ENCODE data around the gene MYH10. TPM values are rescaled to one million over a fixed set of nuclear protein-coding genes. Genes with fewer than 3 reads are reported as not detected.

MYH10 gene
- total RNA-seq, 1 experiment from 2014 or later = 74.0 TPM

- H3K27me3 ChIP-seq (replicated peaks; ENCODE audit: control insufficient read depth, insufficient read depth, low read length) = no peaks in the 10 kb centered on the region
- H3K4me3 Mint-ChIP-seq (ENCODE audit: unreplicated experiment) = no peak overlapping the region
- BruUV-seq (replicated peaks) = no TSS peak
- no peak overlapping the region for H3K27ac Mint-ChIP-seq (ENCODE audit: unreplicated experiment)
- ChIA-PET CTCF (no interaction called here), POLR2A (no interaction called here)
- TF ChIP-seq CTCF (IDR thresholded peaks at IDR 0.05; ENCODE audit: insufficient read depth in 1 of 2, low read depth in 1 of 2, low read length in 1 of 2, severe bottlenecking in 1 of 2, unreplicated experiment in 1 of 2) = no peak
- H3K9me3 Mint-ChIP-seq (ENCODE audit: unreplicated experiment) = no peaks in the 10 kb centered on the region
- no peaks in the 10 kb centered on the region for H3K36me3 ChIP-seq (ENCODE audit: control insufficient read depth, insufficient read depth, low read length)
- peaks cover 6% of the 10 kb centered on the region for H3K36me3 Mint-ChIP-seq (ENCODE audit: insufficient read depth, unreplicated experiment)
- DNase-seq = no peak
- H3K9me3 ChIP-seq = no peaks in the 10 kb centered on the region
- H3K4me1 ChIP-seq = no peaks in the 10 kb centered on the region
- intact Hi-C loops (cut with micrococcal nuclease; ENCODE audit: unreplicated experiment) = no loop called here
- H3K4me1 Mint-ChIP-seq (ENCODE audit: low read depth, unreplicated experiment) = no peaks in the 10 kb centered on the region
- no peaks in the 10 kb centered on the region for H3K27me3 Mint-ChIP-seq (ENCODE audit: insufficient read depth, unreplicated experiment)
- no peak overlapping the region for H3K4me3 ChIP-seq (ENCODE audit: low read depth, low read length)
Measured at GRCh38 chr17:8577868-8578267, 52.7 kb downstream of the MYH10 start.

DNA sequence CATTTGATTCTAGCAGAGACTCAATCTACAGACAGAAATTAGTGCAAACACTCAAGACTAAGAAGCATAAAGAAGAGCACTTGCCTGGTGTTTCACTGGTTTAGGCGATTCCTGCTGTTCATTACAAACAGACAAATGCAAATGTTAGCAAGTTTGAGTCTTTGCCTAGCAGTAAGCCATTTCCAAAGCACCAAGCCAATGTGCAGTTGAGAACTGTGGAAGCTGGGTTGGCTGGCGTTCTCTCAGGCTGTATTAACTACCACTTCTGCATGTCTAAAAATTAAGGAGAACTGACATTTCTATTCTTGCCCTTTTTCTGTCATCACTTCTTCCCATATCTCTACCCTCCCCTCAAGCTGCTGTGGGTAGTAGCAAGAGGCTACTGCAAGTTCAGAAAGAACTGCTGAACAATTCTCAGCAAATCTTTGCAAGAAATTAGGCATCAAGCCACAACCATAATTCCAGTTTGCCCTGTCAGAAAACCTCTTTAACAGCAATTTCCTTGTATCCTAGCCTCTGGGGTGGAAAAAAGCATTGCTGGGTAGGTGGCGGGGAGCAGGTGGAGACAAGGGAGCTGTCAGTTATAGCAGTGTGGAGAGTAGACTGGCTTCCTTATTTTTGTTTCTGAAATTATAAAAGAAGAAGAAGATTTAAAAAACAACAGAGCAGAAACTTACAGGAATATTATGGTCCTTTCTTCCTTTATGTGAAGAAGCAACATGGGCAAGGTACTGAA, 53.8 kb downstream of the MYH10 start:
- Mint-ChIP-seq H3K36me3 (ENCODE audit: insufficient read depth, unreplicated experiment) (peaks cover 6% of the 10 kb centered on the region), H3K9me3 (ENCODE audit: unreplicated experiment) (no peaks in the 10 kb centered on the region), H3K4me3 (ENCODE audit: unreplicated experiment) (no peak overlapping the region), H3K27me3 (ENCODE audit: insufficient read depth, unreplicated experiment) (no peaks in the 10 kb centered on the region), H3K4me1 (ENCODE audit: low read depth, unreplicated experiment) (no peaks in the 10 kb centered on the region), H3K27ac (ENCODE audit: unreplicated experiment) (no peak overlapping the region)
- Histone ChIP-seq H3K4me1 (no peaks in the 10 kb centered on the region), H3K36me3 (ENCODE audit: control insufficient read depth, insufficient read depth, low read length) (no peaks in the 10 kb centered on the region), H3K27me3 (replicated peaks; ENCODE audit: control insufficient read depth, insufficient read depth, low read length) (no peaks in the 10 kb centered on the region), H3K4me3 (ENCODE audit: low read depth, low read length) (no peak overlapping the region), H3K9me3 (no peaks in the 10 kb centered on the region)
- POLR2A ChIA-PET = no interaction called here
- CTCF ChIA-PET = no interaction called here
- intact Hi-C loops (cut with micrococcal nuclease; ENCODE audit: unreplicated experiment) = no loop called here
- no peak for DNase-seq
- BruUV-seq (replicated peaks) = no TSS peak
- TF ChIP-seq CTCF (IDR thresholded peaks at IDR 0.05; ENCODE audit: insufficient read depth in 1 of 2, low read depth in 1 of 2, low read length in 1 of 2, severe bottlenecking in 1 of 2, unreplicated experiment in 1 of 2) = no peak

DNA sequence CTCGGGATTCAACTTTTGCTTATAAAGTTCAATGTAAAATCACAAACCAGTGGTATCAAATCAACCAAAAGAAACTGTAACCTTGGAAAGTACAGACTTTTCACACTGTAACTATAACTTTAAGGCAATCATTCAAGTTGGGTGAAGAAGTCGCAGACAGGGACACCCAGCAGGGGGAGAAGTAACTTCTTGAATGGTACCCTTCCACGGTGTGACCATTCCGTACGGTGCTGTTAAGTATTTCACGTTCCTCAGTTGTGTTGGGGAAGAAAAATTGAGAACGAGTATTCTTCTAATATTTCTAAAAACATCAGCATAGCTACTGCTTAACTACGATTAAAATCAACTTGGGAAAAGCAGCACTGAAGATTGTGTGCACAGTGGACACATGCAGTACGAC, 55.8 kb downstream of the MYH10 start:
- no peak for DNase-seq

More for the DNA sequence above, 55.8 kb downstream of the MYH10 start:
- H3K4me3 ChIP-seq (ENCODE audit: low read depth, low read length) = no peak overlapping the region
- Mint-ChIP-seq H3K27me3 (ENCODE audit: insufficient read depth, unreplicated experiment) (no peaks in the 10 kb centered on the region), H3K4me1 (ENCODE audit: low read depth, unreplicated experiment) (no peaks in the 10 kb centered on the region), H3K27ac (ENCODE audit: unreplicated experiment) (no peak overlapping the region), H3K9me3 (ENCODE audit: unreplicated experiment) (no peaks in the 10 kb centered on the region), H3K4me3 (ENCODE audit: unreplicated experiment) (no peak overlapping the region), H3K36me3 (ENCODE audit: insufficient read depth, unreplicated experiment) (peaks cover 6% of the 10 kb centered on the region)
- peak in 1 of 2 experiments; percentile 21 for TF ChIP-seq CTCF (IDR thresholded peaks at IDR 0.05; ENCODE audit: insufficient read depth in 1 of 2, low read depth in 1 of 2, low read length in 1 of 2, severe bottlenecking in 1 of 2, unreplicated experiment in 1 of 2)
- H3K4me1 ChIP-seq = no peaks in the 10 kb centered on the region
- H3K27me3 ChIP-seq (replicated peaks; ENCODE audit: control insufficient read depth, insufficient read depth, low read length) = no peaks in the 10 kb centered on the region
- intact Hi-C loops (cut with micrococcal nuclease; ENCODE audit: unreplicated experiment) = loop anchor here (1.0 to 5.0 kb wide), 2 partner anchors 58 to 172 kb away; partner anchors contain the start of gene MYH10
- H3K36me3 ChIP-seq (ENCODE audit: control insufficient read depth, insufficient read depth, low read length) = no peaks in the 10 kb centered on the region
- ChIA-PET CTCF (no interaction called here), POLR2A (no interaction called here)
- no peaks in the 10 kb centered on the region for H3K9me3 ChIP-seq
- no TSS peak for BruUV-seq (replicated peaks)
